GM18858 (cell line): ENCODE measurements around the gene RABL2B.
A peak's percentile ranks its signal among the peaks of the same experiment; 100 is the strongest.
"Not testable (repeated sequence)": the region's sequence is repeated elsewhere in the genome, so short reads cannot be mapped to it uniquely, and the experiment has no call there.

Experiments
- ATAC-seq: cut with Tn5 transposase; IDR thresholded peaks from one replicate; pipeline ENCODE4 v1.9.1; 2021; ENCODE audit not compliant: unreplicated experiment

RABL2B gene

DNA sequence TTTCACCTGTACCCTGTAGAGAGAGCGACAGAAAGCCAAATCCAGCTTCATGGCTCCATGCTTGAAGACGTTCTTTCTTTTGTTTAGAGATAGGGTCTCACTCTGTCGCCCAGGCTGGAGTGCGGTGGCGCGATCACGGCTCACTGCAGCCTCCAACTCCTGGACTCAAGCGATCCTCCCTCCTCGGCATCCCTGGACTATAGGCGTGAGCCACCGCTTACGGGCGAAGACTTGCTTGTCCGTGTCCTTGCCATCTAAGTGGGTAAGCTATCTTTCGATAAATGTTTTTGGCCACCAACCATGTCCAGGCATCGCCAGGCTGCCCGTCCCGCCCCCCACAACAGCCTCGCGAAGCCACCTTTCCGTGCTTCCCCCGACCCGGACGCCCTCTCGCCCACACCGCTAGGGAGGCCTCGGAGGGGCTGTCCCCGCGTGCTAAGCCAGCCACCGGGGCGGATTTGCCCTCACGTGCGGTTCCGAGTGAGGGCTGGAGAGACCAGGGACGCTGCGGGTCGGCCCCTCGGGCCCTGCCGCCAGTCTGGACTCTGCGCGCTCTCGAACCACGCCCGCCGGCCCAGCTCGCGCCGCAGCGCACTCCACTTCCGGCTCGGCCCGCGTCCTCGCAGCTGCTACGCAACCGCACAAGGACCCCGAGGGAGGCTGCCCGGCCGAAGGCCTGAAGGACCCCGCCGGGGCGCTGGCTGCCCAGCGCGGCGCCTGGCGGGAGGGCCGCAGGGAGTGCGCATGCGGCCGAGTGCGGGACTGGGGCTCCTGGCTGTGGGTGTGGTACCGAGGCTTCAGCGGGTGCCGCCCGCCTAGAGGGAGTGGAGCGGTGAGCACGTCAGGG lies at the start of gene RABL2B:
Gene RABL2B (minus strand): TSS at position 604 of the 847 bp plus-strand sequence. CDS start 1,342 bp downstream, outside the sequence.
- ATAC-seq, result peak; percentile 94

DNA sequence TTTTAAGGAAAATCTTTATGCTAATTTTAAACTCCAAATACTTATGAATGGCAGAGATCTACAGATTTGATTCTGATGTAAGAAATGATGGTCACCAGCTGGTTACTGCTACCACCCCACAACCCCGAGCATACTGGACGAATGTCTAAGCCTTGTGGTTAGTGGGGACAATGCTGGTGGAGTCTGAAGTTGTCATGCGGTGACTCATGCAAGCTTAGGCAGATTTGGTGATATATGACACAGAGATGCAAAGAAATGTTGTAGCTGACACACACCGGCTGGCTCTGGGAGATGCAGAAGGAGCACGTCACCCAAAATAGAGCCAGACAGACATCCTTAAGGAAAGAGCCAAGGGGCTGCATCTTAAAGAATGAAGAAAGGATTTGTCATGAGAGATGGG lies 3.5 kb upstream of the RABL2B start:
- not testable (repeated sequence) for ATAC-seq

DNA sequence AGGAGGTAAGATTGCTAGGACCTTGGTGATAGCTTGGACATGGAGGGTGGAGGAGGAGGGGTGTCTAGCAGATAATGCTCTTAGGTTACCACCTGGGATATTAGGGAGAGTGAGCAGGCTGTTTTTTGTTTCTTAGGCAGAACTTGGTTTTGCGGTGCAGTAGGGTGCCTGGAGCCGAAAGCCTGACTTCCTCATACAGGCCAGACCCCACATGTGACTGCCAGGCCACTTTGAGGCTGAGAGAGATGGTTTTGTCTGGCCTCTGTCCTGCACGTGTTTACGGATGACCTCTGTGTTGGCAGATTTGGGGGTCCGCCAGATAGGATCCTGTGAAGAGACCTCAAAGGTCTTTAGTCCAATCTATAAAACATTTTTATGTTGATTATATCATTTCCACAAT lies 1.9 kb upstream of the RABL2B start:
- not testable (repeated sequence) for ATAC-seq

DNA sequence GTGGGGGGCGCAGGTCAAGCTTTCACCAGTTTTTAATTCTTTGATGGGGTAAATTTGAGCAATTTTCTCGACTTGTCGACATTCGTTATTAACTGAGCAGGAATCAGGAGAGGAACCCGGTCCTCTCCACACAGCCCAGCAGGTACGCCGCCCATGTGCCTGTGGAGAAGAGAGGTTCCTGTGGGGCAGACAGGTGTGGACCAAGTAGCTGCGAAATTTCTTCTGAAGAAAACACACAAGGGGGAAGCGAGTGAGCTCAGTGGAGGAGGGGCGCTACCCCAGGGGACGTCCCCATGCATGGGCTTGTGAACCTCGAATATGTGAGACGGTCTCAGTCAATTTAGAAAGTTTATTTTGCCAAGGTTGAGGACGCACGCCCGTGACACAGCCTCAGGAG lies 442 bp upstream of the RABL2B start:
- ATAC-seq, result peak; percentile 11

DNA sequence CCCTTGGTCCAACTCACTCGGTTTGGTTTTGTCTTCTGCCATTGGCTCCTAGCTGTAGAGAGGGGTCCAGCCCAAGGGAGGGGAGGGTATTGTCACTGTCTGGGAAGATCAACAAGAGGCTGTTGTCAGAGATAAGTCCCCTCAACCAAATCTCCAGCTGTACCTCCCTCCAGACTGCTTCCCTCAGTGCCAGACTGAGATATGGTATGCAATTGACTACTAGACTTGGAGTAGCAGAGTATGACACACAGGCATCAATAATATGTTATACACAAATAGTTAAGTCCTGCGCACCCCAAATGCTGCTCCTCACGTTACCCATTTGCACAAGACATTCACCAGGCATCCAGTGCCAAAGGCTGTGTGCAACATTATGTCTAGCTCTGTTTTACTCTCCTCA lies 1.2 kb downstream of the RABL2B start:
- not testable (repeated sequence) for ATAC-seq

DNA sequence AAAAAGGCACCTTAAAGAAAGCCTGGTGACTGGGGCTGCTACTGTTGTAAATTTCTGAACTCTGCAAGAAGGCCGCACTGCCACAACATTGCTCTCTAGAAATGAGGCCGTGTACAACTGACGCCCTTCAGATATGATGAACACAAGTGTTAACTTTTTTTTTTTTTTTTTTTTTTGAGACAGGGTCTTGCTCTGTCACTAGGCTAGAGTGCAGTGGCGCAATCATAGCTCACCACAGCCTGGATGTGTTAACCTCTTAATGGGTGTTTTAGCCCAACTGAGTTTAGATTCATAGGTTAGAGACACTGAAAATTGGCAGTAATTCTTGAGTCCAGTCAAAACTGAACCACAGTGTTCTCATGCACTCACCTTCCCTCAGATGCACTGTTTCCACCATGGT lies 3.2 kb downstream of the RABL2B start:
- ATAC-seq, result not testable (repeated sequence)

DNA sequence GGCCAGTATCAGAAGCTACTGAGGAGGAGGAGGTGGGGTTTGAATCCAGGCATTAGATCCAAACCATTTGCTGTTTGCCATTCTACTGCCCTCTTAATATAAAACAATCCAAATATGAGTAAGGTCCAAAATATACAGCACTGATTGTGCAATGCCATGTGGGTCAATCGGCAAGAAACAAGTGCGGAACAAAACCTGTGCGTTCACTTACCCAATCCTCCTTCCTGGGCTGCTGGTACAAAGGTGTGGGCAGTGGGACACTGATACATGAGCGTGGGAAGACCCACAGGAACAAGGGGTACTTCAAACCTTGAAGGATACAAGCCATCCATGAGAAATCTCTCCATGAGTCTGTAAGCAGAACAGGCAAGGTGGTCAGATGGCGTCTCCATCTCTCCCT lies 5.8 kb downstream of the RABL2B start:
- ATAC-seq, result not testable (repeated sequence)

DNA sequence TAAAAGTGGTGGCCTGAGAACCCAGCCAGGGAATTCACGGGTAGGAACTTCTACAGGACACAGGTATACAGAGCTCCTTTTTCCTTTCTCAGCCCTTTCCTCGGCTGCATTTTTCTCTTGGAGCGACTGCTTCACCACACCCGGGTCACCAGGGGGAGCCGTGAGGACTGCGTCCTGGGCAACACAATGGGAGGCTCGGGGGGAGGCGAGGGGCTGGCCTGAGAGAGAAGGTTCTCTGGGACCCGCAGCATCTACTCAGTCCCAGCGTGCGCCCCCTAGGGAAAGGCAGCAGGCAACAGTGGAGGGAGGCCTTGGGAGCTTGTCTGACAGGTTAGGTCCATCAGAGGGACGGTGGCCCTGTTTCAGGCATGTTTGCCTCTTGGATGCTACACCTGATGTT lies 8.3 kb downstream of the RABL2B start:
- ATAC-seq, result not testable (repeated sequence)

DNA sequence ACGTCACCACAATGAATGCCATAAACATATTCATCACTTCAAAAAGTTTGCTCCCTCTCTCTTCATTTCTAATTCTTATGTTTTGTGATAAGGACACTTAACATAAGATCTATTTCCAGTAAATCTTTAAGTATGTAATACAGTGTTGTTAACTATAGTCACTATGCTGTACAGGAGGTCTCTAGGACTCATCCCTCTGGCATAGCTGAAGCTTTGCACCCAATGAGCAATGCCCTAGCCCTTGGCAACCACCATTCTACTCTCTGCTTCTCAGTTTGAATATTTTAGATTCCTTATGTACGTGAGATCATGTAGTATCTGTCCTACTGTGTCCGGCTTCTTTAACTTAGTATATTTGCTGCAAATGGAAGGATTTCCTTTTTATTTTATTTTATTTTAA lies 19.1 kb downstream of the RABL2B start:
- not testable (repeated sequence) for ATAC-seq

DNA sequence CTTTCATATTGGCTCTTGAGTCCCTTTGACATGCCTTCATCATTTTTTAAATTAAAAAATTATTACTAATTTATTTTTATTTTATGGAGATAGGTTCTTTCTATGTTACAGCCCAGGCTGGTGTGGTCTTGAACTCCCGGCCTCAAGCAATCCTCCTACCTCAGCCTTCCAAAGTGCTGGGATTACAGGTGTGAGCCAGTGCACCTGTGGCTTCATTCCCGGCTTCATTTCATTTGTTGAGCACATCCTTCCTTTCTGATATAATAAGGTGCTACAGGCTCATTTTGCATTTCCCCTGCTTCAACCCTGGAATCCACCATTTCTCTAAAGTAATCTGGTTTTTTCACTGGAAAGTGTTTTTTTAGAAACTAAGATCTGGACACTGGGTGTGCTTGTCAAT lies 21.6 kb downstream of the RABL2B start:
- not testable (repeated sequence) for ATAC-seq

DNA sequence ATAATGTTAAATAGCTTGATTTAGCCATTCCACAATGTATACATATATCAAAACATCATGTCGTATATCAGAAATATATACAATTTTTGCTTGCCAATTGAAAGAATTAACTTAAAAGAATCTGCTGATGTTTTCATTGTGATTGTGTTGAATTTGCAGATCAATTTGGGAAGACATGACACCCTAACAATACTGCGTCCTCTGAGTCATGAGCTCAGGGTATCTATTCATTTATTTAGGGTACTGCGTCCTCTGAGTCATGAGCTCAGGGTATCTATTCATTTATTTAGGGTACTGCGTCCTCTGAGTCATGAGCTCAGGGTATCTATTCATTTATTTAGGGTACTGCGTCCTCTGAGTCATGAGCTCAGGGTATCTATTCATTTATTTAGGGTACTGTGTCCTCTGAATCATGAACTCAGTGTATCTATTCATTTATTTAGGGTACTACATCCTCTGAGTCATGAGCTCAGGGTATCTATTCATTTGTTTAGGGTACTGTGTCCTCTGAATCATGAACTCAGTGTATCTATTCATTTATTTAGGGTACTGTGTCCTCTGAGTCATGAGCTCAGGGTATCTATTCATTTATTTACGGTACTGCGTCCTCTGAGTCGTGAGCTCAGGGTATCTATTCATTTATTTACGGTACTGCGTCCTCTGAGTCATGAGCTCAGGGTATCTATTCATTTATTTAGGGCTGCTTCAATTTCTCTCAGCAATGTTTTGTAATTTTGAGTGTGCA lies 23.7 kb downstream of the RABL2B start:
- ATAC-seq, result not testable (repeated sequence)

DNA sequence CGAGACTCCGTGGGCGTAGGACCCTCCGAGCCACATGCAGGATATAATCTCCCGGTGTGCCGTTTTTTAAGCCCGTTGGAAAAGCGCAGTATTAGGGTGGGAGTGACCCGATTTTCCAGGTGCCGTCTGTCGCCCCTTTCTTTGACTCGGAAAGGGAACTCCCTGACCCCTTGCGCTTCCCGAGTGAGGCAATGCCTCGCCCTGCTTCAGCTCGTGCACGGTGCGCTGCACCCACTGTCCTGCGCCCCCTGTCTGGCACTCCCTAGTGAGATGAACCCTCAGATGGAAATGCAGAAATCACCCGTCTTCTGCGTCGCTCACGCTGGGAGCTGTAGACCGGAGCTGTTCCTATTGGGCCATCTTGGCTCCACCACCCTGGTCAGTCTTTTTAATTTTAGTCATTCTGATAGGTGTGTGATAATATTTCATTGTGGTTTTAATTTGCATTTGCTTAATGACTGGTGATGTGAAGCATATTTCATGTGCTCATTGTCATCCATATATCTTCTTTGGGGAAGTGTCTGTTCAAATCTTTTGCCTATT lies 26.4 kb downstream of the RABL2B start:
- ATAC-seq, result not testable (repeated sequence)

DNA sequence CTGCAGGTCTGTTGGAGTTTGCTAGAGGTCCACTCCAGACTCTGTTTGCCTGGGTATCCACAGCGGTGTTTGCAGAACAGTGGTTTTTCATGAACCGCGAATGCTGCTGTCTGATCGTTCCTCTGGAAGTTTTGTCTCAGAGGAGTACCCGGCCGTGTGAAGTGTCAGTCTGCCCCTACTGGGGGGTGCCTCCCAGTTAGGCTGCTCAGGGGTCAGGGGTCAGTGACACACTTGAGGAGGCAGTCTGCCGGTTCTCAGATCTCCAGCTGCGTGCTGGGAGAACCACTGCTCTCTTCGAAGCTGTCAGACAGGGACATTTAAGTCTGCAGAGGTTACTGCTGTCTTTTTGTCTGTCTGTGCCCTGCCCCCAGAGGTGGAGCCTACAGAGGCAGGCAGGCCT lies 27.0 kb downstream of the RABL2B start:
- not testable (repeated sequence) for ATAC-seq

DNA sequence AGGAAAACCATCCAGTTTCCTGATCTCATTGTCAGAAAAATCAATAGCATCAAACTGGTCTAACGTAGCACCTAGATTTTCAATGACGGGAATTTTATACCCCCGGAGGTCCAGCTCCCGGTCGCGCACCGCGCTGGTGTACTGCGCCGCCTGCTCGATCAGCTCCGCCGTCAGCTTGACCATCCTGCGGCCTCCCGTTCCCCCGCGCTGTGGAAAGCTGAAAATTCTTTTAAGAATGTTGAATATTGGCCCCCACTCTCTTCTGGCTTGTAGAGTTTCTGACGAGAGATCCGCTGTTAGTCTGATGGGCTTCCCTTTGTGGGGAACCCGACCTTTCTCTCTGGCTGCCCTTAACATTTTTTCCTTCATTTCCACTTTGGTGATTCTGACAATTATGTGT lies 28.2 kb downstream of the RABL2B start:
- not testable (repeated sequence) for ATAC-seq

DNA sequence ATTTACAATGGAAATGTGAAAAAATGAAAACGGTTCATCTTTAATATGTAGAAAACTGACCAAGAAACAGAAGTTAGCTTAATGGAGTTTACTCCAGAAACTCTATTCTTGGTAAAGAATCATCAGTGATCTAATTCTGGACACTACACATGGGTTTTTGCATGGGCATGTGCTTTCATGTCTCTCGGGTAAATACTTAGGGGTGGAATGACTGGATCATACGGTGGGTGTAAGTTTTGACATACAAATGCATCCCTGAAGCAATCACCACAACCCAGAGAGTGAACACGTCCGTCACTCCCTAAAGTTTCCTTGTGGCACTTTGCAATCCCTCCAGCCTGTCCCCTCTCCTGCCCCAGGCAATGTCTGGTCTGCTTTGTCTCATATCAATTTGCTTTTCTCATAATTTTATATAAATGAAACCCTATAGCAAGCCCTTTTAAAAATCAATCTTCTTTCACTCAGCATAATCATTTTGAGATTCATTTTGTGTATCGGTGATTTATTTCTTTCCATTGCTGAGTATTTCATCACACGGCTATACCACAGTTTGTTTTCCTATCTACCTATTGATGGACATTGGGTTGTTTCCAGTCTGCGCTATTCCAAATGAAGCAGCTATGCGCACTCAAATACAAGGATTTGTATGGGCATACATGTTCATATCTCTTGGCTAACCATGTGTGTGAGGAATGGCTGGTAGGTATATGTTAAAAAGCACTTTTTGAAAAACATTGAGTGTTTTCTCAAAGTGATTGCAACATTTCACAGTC lies 33.9 kb downstream of the RABL2B start:
- not testable (repeated sequence) for ATAC-seq

DNA sequence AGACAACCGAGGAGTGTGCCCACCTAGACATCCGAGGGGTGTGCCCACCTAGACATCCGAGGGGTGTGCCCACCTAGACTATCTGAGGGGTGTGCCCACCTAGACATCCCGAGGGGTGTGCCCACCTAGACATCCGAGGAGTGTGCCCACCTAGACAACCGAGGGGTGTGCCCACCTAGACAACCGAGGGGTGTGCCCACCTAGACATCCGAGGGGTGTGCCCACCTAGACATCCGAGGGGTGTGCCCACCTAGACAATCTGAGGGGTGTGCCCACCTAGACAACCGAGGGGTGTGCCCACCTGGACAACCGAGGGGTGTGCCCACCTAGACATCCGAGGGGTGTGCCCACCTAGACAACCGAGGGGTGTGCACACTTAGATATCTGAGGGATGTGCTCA lies 34.8 kb downstream of the RABL2B start:
- ATAC-seq, result not testable (repeated sequence)

DNA sequence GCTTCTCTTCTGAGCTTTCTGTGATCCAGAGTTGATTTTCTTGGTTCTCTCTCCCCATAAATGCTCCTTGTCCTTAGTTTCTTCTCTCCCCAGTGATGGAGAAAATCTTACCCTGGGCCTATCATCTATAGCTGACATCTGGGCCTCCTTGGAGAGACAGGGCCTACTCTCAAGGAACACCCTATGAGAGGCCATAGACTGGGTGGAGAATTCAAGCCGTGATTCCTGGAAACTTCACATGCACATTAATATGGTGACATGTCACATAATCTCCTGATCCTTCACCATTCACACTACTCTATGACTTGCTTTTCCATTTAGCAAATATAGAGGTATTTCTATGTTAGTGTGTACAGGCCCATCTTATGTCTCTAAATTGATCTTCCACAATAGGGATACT lies 35.9 kb downstream of the RABL2B start:
- not testable (repeated sequence) for ATAC-seq

DNA sequence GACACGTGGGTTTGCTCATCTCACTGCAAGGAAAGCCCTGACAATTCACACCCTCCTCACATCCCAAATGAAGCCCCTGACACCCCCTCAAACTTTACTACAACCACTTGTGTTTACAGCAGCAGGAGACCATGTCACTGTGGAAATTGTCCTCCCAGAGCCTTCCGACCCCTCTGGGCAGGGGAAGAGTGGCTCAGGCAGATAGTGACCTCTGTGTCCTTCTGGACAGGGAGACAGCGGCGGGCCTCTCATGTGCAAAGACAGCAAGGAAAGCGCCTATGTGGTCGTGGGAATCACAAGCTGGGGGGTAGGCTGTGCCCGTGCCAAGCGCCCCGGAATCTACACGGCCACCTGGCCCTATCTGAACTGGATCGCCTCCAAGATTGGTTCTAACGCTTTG lies 39.0 kb downstream of the RABL2B start:
- not testable (repeated sequence) for ATAC-seq

DNA sequence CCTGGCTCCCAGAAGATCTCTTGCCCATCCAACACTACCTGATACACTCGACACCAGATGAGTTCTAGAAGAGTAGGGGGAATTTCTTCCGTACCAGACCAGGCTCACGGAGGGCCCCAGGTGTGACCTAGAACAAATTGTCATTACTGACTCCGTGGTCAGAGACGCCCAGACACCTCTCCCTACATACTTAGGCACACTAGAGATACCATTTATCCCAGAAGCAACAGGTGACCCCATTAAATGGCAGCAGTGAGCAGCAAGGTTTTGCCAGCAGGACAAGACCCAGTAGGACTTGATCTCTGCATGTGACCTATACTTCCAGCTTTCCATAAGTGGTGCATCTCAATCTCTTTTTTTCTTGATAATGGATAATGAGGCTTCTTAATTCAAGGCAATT lies 42.7 kb downstream of the RABL2B start:
- not testable (repeated sequence) for ATAC-seq

DNA sequence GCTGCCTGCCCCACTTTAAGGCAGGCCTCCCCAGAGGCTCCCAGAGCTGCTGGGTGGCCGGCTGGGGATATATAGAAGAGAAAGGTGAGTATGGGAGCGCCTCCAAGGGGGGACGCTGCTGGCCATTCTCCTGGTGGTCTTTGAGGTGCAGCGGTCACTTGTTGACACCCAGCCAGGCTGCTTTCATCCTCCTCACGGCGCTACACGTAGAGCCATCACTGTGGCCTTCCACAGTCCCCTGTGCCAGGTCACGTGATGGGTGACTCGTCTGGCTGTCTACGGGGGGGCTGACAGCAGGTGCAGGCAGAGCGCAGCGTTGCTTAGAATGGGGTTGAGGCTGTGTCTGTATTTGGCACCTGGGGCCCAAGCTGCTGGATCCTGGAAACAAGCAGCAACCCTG lies 43.5 kb downstream of the RABL2B start:
- no peak for ATAC-seq

DNA sequence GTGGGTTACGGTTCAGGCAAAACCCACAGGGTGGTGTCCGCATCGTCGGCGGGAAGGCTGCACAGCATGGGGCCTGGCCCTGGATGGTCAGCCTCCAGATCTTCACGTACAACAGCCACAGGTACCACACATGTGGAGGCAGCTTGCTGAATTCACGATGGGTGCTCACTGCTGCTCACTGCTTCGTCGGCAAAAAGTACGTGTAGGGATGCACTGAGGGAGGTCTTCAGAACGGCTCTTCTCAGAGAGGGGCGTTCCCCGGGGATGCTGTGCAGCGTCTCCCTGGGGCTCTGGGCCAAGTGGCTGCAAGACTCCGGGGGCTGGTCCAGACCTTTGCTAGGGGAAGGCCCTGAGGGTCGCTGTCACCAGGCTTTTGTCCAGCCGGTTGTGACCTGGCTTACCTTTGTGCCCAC lies 44.2 kb downstream of the RABL2B start:
- no peak for ATAC-seq
